Stimulated activated naive CD4-positive, alpha-beta T cell treated with Interleukin-2 at 50 U/mL for 16 hours (primary cell): Measurements from ENCODE around the gene CCT6A.
A peak's percentile ranks its signal among the peaks of the same experiment; 100 is the strongest.
"Not testable (repeated sequence)": the region's sequence is repeated elsewhere in the genome, so short reads cannot be mapped to it uniquely, and the experiment has no call there.

Experiments used
- DNase-seq: peaks from one replicate; lab custom pipeline; 2025; lab: John Stamatoyannopoulos, UW

Gene CCT6A

GRCh38 chr7:56098187-56099008, 46.8 kb downstream of the CCT6A start:
- not testable (repeated sequence) for DNase-seq

DNA sequence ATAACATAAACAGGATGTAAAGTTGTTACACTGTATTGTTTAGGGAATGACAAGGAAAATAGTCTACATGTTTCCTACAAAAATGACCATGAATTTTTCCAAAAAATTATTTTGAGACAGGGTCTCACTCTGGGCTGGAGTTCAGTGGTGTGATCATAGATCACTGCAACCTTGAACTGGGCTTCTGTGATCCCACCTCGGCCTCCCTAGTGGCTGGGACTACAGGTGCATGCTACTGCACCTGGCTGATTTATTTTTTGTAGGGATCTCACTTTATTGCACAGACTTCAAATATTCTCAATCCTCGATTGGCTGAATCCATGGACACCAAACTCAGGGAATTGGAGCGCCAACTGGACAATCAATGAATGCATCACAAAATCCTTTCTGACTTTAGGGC, 48.1 kb downstream of the CCT6A start:
- DNase-seq = no peak

GRCh38 chr7:56104138-56104537, 52.6 kb downstream of the CCT6A start:
- not testable (repeated sequence) for DNase-seq

DNA sequence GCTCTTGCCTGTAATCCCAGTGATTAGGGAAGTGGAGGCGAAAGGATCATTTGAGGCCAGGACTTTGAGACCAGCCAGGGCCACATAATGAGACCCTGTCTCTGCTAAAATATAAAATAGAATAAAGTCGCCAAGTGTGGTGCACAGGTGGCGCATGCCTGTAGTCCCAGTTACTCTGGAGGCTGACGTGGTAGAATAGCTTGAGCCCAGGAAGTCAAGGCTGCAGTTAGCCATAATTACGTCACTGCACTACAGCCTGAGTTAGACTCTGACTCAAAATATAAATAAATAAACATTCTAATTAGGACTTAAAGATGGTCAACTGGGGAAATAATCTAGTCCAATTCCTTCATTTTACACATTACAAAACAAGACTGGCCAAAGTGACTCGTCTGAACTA, 53.9 kb downstream of the CCT6A start:
- peak; percentile 14 for DNase-seq

- DNase-seq = peak; percentile 95
These were observed 54.8 kb downstream of the CCT6A start, which contains the start of gene CHCHD2 for GRCh38 chr7:56106108-56107073. TSS of gene CHCHD2 (minus strand) at chr7:56106476. CDS start at chr7:56106413, 63 bp downstream.

GRCh38 chr7:56107954-56108258, 56.3 kb downstream of the CCT6A start:
- DNase-seq = no peak

DNA sequence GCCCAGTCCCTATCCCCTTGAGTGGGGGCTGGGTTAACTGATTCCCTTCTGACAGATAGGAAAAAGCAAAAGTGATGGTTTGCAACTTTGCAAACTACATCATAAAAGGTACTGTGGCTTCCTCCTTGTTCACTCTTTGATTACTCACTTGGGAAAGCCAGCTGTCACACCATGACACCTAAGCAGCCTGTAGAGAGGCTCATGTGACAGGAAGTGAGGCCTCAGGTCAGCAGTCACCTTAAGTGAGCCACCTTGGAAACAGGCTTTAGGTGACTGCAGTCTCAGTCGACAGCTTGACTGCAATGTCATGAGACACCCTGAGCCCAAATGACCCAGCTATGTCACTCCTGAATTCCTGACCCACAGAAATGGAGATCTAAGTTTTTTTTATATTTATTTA, 59.0 kb downstream of the CCT6A start:
- DNase-seq = no peak

- not testable (repeated sequence) for DNase-seq
These were observed 60.7 kb downstream of the CCT6A start for GRCh38 chr7:56112244-56112643.
